ENCODE results near the gene EIF5A.

Gene EIF5A

GRCh38 chr17:7283471-7284216 lies 23.8 kb upstream of the EIF5A start:
- no peak for DNase-seq (ENCODE audit: low read depth)
- no peak overlapping the region for H3K4me3 ChIP-seq (ENCODE audit: low read depth, low read length)

DNA sequence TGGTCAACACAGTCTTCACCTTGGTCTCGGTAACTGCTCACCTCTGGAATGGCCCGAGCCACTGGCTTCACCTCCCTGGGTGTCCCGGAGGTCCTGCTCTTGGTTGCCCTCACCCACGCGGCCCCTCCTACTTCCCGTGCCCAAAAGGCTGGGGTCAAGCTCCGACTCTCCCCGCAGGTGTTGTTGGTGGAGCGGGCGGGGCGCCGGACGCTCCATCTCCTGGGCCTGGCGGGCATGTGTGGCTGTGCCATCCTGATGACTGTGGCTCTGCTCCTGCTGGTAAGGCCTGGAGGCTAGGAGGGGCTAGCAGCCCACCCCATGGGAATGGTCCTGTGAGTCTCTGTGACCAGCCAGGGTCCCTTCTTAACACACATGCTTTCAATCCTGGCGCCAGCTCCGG lies 22.5 kb upstream of the EIF5A start:
- DNase-seq (ENCODE audit: low read depth): no peak
- no peak overlapping the region for H3K4me3 ChIP-seq (ENCODE audit: low read depth, low read length)

DNA sequence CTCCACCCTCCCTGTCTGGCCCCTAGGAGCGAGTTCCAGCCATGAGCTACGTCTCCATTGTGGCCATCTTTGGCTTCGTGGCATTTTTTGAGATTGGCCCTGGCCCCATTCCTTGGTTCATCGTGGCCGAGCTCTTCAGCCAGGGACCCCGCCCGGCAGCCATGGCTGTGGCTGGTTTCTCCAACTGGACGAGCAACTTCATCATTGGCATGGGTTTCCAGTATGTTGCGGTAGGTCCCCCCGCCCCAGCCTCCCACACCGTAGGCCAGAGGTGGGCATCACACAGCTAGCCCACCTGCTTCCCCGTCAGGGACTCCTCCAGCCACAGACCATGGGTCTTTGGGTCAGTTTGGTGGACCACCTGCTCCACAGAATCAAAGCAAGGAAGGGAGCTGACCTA lies 21.7 kb upstream of the EIF5A start:
- DNase-seq (ENCODE audit: low read depth): no peak
- H3K4me3 ChIP-seq (ENCODE audit: low read depth, low read length): no peak overlapping the region

DNA sequence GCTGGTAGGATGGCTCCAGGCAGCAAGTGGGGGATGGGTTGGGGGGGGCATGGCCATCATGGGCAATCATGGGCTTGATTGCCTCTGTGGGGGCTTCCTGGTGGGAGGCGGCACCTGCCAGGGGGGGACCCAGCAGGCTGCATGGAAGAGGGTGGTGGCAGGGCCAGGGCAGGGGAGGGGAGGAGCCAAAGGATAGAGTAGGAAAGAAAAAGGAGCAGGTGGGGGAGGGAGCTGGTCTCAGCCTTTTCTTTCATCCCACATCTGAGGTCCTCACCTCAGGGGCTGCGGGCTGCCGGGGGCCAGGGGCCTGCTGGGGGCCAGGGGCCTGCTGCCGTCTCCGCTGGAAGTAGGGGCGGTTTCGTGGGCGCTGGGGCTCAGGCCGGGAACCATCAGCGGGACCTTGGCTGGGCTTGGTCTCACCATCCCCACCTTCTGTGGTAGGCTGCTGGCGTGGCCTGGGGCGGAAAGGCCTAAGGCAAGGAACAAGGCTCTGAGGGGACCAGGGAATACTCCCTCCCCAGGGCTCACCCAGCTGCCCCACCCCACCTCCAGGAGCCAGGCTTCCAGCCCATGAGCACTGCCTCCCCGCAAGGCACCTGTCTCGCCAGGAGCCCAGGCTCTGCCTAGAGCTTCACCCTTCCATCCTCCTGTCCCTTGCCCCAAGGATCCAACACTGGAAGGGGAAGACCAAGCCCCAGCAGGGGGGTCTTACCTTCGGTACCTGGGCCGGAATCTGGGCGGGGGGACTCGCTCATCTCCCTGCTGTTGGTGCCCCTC lies 18.0 kb upstream of the EIF5A start:
- no peak for DNase-seq (ENCODE audit: low read depth)
- H3K4me3 ChIP-seq (ENCODE audit: low read depth, low read length): no peak overlapping the region

- H3K4me3 ChIP-seq (ENCODE audit: low read depth, low read length): no peak overlapping the region
- DNase-seq (ENCODE audit: low read depth): no peak
Observed at GRCh38 chr17:7290166-7290565, 17.3 kb upstream of the EIF5A start.

DNA sequence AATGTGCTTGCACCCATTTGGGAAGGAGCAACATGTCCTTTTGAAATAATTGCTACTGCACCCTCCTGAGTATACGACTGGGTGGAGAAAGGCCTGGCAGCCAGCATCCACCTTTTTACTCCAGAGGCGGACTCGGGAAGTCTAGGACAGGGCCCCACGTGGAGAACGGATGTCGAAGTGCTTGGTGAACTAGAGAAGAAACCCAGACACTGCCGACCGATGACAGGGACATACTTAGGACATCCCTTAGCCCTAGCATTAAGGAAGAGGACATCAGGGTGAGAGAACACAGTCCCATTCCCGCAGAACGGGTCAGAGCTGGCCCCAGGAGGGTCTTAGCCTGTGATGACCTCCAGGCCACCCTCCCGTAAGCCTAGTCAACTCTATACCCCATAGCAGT lies 16.7 kb upstream of the EIF5A start:
- H3K4me3 ChIP-seq (ENCODE audit: low read depth, low read length): no peak overlapping the region
- DNase-seq (ENCODE audit: low read depth): no peak

- no peak for DNase-seq (ENCODE audit: low read depth)
- no peak overlapping the region for H3K4me3 ChIP-seq (ENCODE audit: low read depth, low read length)
Observed at GRCh38 chr17:7292194-7292593, 15.2 kb upstream of the EIF5A start.

GRCh38 chr17:7292729-7293128 lies 14.7 kb upstream of the EIF5A start:
- no peak overlapping the region for H3K4me3 ChIP-seq (ENCODE audit: low read depth, low read length)
- DNase-seq (ENCODE audit: low read depth): no peak

DNA sequence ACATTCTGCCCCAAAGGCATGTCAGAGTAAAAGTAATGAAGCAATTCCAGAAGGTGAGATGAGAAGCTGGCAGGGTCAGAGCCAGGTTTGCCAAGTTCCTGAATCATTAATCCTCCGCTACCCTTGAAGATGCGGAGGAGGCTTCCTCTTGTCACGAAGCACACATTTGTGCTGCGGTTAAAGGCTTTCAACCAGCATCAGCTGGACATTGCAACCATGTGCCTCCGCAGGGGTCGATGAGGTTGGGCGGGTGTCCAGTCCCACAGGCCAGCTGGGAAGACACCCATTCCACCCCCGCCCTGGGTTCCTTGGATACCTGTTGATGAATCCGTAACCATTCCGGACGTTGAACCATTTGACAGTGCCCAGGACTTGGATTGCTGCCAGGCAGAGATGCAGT lies 14.3 kb upstream of the EIF5A start:
- no peak for DNase-seq (ENCODE audit: low read depth)

DNA sequence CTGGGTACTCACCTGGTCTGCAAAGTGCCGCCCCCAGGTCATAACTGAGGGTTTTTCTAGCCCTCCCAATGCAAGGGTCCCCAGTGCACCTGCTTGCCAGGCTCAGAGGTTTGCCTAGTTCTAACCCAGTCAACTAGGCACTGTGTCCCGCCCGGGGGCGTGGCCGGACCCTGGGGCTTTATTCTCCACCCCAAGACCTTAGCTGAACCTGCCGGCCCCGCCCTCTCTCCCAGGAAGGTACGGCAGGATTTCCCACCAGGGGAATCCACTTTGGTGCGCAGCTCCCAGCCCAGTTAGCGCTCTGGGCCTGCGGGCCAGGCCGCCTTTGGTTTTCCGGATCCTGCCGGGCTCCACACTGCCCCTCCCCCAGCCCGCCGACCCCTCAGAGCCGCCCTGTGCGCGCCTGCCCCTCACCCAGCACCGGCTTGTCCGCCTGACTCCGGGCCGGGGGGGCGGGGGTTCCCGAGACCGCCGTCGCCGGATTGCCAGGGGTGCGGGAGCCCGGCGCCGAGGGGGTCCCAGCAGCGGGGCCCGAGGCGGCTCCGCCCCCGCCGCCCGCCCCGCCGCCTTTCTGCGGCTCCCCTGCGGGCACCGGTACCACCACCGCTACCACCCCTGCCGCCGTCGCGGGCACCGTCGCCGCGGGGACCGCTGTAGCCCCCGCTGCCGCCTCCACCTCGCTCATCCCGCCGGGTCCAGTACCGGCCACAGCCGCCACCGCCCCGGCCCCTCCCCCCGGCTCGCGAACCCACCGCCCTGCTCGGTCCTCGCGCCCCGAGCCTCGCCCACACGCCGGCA lies 13.4 kb upstream of the EIF5A start:
- no peak for DNase-seq (ENCODE audit: low read depth)

More for the DNA sequence above, 14.3 kb upstream of the EIF5A start:
- no peak overlapping the region for H3K4me3 ChIP-seq (ENCODE audit: low read depth, low read length)

GRCh38 chr17:7294614-7295153 lies 12.7 kb upstream of the EIF5A start, which contains the start of gene YBX2:
Gene YBX2 (minus strand): TSS chr17:7294639. CDS start chr17:7294500, 139 bp downstream.
- H3K4me3 ChIP-seq (ENCODE audit: low read depth, low read length): peak within 1 kb of the TSS; percentile 34
- DNase-seq (ENCODE audit: low read depth): no peak

More for the DNA sequence above, 13.4 kb upstream of the EIF5A start:
- H3K4me3 ChIP-seq (ENCODE audit: low read depth, low read length): peak overlapping the region; percentile 34

DNA sequence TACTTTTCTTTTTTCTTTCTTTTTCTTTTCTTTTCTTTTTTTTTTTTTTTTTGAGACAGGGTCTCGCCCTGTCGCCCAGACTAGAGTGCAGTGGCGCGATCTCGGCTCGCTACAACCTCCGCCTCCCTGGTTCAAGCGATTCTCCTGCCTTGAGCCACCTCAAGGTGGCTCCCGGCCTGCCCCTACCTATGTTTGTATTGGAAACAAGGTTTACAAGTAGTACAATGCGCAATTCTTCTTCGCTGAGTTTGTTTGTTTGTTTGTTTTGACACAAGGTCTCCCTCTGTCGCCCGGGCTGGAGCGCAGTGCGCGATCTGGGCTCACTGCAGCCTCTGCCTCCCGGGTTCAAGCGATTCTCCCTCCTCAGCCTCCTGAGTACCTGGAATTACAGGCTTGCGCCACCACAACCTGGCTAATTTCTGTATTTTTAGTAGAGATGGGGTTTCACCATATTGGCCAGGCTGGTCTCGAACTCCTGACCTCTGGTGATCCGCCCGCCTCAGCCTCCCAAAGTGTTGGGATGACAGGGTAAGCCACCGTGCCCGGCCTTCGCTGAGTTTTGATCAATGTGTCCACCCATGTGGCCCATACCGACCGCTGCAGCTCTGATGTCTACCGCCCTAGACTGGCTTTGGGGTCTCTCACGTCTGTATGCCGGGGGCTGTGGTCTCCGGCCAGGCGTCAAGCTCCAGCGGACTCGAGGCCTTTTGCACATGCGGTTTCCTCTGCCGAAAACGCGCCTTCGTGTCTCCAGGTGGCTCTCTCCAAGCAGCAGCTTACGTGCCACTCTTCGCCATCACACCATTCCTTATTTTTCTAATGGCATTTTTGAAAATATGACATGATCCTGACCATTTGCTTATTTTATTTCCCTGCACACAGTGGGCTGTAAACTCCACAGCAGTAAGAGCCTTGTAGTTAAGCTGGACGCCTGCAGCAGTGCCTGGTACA lies 11.9 kb upstream of the EIF5A start:
- H3K4me3 ChIP-seq (ENCODE audit: low read depth, low read length): no peak overlapping the region
- no peak for DNase-seq (ENCODE audit: low read depth)

- H3K4me3 ChIP-seq (ENCODE audit: low read depth, low read length): peak overlapping the region; percentile 21
- no peak for DNase-seq (ENCODE audit: low read depth)
Observed at GRCh38 chr17:7296189-7296861, 11.1 kb upstream of the EIF5A start.

- DNase-seq (ENCODE audit: low read depth): no peak
- no peak overlapping the region for H3K4me3 ChIP-seq (ENCODE audit: low read depth, low read length)
Observed at GRCh38 chr17:7304179-7304578, 3.2 kb upstream of the EIF5A start.

DNA sequence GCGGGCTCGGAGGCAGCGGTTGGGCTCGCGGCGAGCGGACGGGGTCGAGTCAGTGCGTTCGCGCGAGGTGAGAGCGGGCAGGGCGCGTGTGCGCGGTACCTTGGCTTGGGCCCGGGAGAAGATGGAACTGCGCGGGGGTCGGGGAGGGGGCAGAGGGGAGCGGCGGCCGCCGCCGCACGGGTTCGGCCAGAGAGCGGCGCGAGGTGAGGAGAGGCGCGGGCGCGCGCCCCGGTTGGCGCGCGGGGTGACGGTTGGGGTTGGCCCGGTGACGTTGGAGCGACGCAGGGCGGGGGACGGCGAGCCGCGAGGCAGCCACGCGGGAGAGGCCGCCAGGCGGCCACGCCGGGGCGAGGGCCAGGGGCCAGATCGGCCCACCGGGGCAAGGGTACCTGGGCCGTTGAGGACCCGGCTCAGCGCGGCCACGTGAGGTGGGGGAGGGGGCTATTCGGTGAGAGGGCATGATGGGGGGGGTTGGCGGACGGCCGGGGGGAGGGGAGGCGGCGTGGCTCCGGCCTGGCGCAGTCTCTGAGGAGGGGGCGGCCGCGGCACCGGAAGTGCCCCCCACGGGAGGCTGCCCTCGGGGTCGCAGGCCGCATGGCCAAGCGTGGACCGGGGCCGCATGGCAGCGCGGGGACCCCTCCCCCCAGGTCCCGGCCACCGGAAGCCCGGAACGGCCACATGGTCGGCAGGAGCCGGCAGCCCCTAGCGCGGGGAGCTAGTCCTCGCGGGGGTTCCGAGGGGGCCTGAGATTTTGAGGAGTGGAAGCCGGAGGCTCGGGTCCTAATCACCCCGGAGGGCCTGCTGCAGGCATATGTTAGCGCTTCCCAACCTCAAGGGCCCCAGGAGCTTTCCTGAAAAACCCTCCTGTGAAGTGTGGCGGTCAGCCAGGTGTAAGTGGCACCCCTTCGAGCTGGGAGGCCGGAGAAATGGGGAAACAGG lies 527 bp downstream of the EIF5A start:
- peak overlapping the region; percentile 62 for H3K4me3 ChIP-seq (ENCODE audit: low read depth, low read length)
- DNase-seq (ENCODE audit: low read depth): no peak

- H3K4me3 ChIP-seq (ENCODE audit: low read depth, low read length): peak overlapping the region; percentile 62
- no peak for DNase-seq (ENCODE audit: low read depth)
Observed at GRCh38 chr17:7308625-7309433, 1.4 kb downstream of the EIF5A start.

Measured in skeletal muscle cell (primary cell).